Ishikawa (cell line): ENCODE data around the gene ACSL1.

ENCODE experiments used
- CEBPB ChIP-seq: IDR thresholded peaks from 2 replicates; pipeline ENCODE4 v1.6.1; 2012
- CREB1 ChIP-seq: IDR thresholded peaks from 2 replicates; pipeline ENCODE4 v1.6.1; 2012; ENCODE audit warnings: low read depth
- EGR1 ChIP-seq: IDR thresholded peaks from 2 replicates; pipeline ENCODE4 v1.6.1; 2012
- EP300 ChIP-seq: IDR thresholded peaks from 2 replicates; pipeline ENCODE4 v1.6.1; 2012; ENCODE audit warnings: borderline replicate concordance
- FOXM1 ChIP-seq: IDR thresholded peaks from 2 replicates; pipeline ENCODE4 v1.6.1; 2012; ENCODE audit warnings: low read depth, borderline replicate concordance
- NFIC ChIP-seq: IDR thresholded peaks from 2 replicates; pipeline ENCODE4 v1.6.1; 2012
- RAD21 ChIP-seq: IDR thresholded peaks from 2 replicates; pipeline ENCODE4 v1.6.1; 2012; ENCODE audit warnings: low read depth
- REST ChIP-seq: IDR thresholded peaks from 2 replicates; pipeline ENCODE4 v1.6.1; 2012; ENCODE audit warnings: low read depth, mild to moderate bottlenecking
- TAF1 ChIP-seq: IDR thresholded peaks from 2 replicates; pipeline ENCODE4 v1.6.1; 2012; ENCODE audit warnings: low read depth, mild to moderate bottlenecking
- TCF12 ChIP-seq: IDR thresholded peaks from 2 replicates; pipeline ENCODE4 v1.6.1; 2012; ENCODE audit warnings: low read depth
- TEAD4 ChIP-seq: IDR thresholded peaks from 2 replicates; pipeline ENCODE4 v1.6.1; 2012
- USF1 ChIP-seq: IDR thresholded peaks from 2 replicates; pipeline ENCODE4 v1.6.1; 2012
- YY1 ChIP-seq: IDR thresholded peaks from 2 replicates; pipeline ENCODE4 v1.6.1; 2012; ENCODE audit warnings: low read depth
- ZBTB7A ChIP-seq: IDR thresholded peaks from 2 replicates; pipeline ENCODE4 v1.6.1; 2012; ENCODE audit warnings: low read depth
- TF ChIP-seq, protein P1 (sequence below): IDR thresholded peaks from 2 replicates; pipeline ENCODE4 v1.6.1; 2012

Gene ACSL1

GRCh38 chr4:184831153-184831552 is 5.4 kb upstream of the ACSL1 start:
- no peak for TF ChIP-seq YY1
- TF ChIP-seq TAF1: no peak
- TF ChIP-seq, protein P1, sequence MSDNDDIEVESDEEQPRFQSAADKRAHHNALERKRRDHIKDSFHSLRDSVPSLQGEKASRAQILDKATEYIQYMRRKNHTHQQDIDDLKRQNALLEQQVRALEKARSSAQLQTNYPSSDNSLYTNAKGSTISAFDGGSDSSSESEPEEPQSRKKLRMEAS: no peak
- TF ChIP-seq TCF12: no peak
- no peak for TF ChIP-seq NFIC

DNA sequence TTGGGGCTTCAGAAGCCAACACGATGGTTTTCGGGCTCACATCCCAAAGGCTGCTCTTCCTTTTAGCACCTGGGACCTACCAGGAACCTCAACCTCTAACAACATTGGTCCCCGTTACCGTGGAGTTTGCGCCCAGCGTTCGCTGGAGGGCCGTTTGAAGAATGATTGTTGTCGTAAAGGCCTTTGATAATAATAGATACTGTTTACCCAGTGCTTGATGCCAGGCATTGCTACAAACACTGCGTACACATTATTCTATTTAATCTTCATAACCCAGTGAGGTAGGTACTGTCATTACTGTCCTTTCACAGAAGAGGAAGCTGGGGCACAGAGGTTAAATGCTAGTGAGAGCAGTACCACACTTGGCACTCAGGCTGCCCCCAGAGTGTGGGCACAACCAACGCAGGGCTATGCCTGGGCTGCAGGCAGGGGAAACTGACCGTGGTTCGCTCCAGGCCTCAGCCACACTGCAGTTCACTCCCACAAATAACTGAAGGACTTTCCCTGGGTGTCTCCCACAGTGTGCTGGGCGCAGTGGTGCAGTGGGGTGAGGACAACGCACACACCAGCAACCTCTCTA is 1.0 kb upstream of the ACSL1 start:
- no peak for TF ChIP-seq REST
- TF ChIP-seq ZBTB7A: no peak
- no peak for TF ChIP-seq EP300
- TF ChIP-seq, protein P1: no peak
- no peak for TF ChIP-seq TAF1
- no peak for TF ChIP-seq TCF12
- TF ChIP-seq TEAD4: no peak
- TF ChIP-seq YY1: no peak
- no peak for TF ChIP-seq FOXM1
- TF ChIP-seq RAD21: no peak
- TF ChIP-seq USF1: no peak
- TF ChIP-seq CREB1: no peak
- no peak for TF ChIP-seq CEBPB
- TF ChIP-seq EGR1: no peak
- no peak for TF ChIP-seq NFIC

- TF ChIP-seq, protein P1: 0 out of 2 replicates have a peak, but pooled peaks have one; percentile 46
- TF ChIP-seq NFIC: no peak
- TF ChIP-seq CREB1: no peak
- no peak for TF ChIP-seq EGR1
- TF ChIP-seq ZBTB7A: no peak
- no peak for TF ChIP-seq USF1
These were observed 450 bp downstream of the ACSL1 start for GRCh38 chr4:184825141-184825895.

DNA sequence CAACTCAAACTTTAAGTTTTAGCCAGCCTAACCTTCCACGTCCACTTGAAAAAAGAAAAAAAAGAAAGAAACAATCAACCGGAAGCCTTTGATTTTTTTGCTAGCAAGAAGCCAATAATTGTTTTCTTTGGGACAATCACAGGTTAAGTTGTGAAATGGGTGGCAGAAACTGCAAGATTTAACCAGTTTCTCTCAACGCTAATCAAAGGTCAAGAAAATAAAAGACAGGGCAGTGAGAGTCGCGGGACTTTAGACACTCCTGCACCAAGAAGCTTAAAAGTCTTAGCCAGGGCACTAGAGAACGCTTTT is 1.0 kb downstream of the ACSL1 start:
- TF ChIP-seq TCF12 (no peak), USF1 (no peak), EP300 (no peak), YY1 (no peak), FOXM1 (no peak), ZBTB7A (no peak), TAF1 (no peak), NFIC (no peak), RAD21 (no peak), CEBPB (no peak), TEAD4 (no peak), REST (no peak), EGR1 (no peak), CREB1 (no peak)
- TF ChIP-seq, protein P1: no peak

DNA sequence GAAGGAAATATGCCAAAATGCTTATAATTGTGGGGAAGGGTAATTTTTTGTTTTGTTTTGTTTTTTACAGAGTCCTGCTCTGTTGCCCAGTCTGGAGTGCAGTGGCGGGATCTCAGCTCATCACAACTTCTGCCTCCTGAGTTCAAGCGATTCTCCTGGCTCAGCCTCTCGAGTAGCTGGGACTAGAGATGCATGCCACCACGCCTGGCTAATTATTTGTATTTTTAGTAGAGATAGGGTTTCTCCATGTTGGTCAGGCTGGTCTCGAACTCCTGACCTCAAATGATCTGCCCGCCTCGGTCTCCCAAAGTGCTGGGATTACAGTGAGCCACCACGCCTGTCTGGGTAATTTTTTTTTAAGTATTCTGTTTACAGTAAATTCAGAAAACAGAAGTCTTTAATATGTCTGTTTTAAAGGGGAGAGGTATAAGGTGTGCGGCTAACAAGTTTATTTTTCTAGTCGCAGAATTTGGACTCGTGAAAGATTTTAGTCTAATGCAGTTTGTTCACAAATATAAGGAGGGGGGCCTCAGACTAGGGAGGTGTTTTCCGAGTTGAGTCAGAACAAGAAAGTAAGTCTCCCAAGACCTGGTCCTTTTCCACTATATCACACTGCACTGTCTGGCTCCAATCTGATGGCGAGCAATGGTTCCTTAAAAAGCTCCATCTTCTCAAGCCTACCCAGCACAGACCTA is 1.5 kb downstream of the ACSL1 start:
- TF ChIP-seq EGR1: no peak
- no peak for TF ChIP-seq USF1
- no peak for TF ChIP-seq ZBTB7A
- no peak for TF ChIP-seq TEAD4
- no peak for TF ChIP-seq CEBPB
- no peak for TF ChIP-seq NFIC
- TF ChIP-seq REST: no peak
- TF ChIP-seq TCF12: no peak
- no peak for TF ChIP-seq CREB1
- TF ChIP-seq, protein P1: no peak
- TF ChIP-seq YY1: no peak
- TF ChIP-seq RAD21: no peak
- TF ChIP-seq TAF1: no peak
- no peak for TF ChIP-seq EP300
- TF ChIP-seq FOXM1: no peak
